ENCODE results near the gene LRP5.

The LRP5 gene

GRCh38 chr11:68347841-68348240, 35.5 kb downstream of the LRP5 start:
- no peak for DNase-seq

- DNase-seq = no peak
Observed at GRCh38 chr11:68349461-68350249, 37.3 kb downstream of the LRP5 start.

- DNase-seq = no peak
Observed at GRCh38 chr11:68350759-68351449, 38.5 kb downstream of the LRP5 start.

- DNase-seq = no peak
Observed at GRCh38 chr11:68351450-68352275, 39.3 kb downstream of the LRP5 start.

GRCh38 chr11:68352591-68352990, 40.2 kb downstream of the LRP5 start:
- DNase-seq = no peak

- no peak for DNase-seq
Observed at GRCh38 chr11:68353118-68353517, 40.7 kb downstream of the LRP5 start.

GRCh38 chr11:68353669-68354068, 41.3 kb downstream of the LRP5 start:
- DNase-seq = no peak

- DNase-seq = no peak
Observed at GRCh38 chr11:68354148-68354872, 41.9 kb downstream of the LRP5 start.

GRCh38 chr11:68355471-68355870, 43.1 kb downstream of the LRP5 start:
- no peak for DNase-seq

GRCh38 chr11:68357568-68357967, 45.2 kb downstream of the LRP5 start:
- DNase-seq = no peak

GRCh38 chr11:68358416-68358815, 46.0 kb downstream of the LRP5 start:
- no peak for DNase-seq

- no peak for DNase-seq
Observed at GRCh38 chr11:68361702-68362101, 49.3 kb downstream of the LRP5 start.

- no peak for DNase-seq
Observed at GRCh38 chr11:68362801-68363379, 50.5 kb downstream of the LRP5 start.

- no peak for DNase-seq
Observed at GRCh38 chr11:68363776-68364175, 51.4 kb downstream of the LRP5 start.

GRCh38 chr11:68364581-68364980, 52.2 kb downstream of the LRP5 start:
- no peak for DNase-seq

- no peak for DNase-seq
Observed at GRCh38 chr11:68365943-68366435, 53.6 kb downstream of the LRP5 start.

GRCh38 chr11:68367252-68367651, 54.9 kb downstream of the LRP5 start:
- DNase-seq = no peak

- DNase-seq = no peak
Observed at GRCh38 chr11:68369756-68370155, 57.4 kb downstream of the LRP5 start.

GRCh38 chr11:68370211-68371111, 58.1 kb downstream of the LRP5 start:
- DNase-seq = no peak

- DNase-seq = no peak
Observed at GRCh38 chr11:68371171-68372041, 59.0 kb downstream of the LRP5 start.
